ENCODE data around the gene OCRL.

Gene OCRL

DNA sequence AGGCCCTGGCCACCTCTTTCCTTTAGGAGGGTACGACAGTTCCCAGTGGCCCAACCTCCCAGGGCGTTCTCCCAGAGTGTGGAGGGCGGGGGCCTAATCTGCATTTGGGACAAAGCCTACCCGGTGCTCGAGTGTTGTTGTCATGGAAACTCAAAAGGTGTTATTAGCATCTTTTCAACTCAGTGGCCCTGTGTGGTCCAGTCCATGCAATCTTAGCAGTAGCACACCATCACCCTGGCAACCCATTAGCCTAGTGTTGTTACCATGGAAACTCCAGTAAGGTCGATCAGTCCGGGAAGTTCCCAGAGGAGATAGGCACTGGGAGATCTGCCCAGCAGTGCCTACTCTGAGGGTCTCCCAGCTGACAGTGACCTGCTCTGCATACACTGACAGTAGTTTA is 94.5 kb downstream of the OCRL start:
- DNase-seq (ENCODE audit: low spot score), result no peak

DNA sequence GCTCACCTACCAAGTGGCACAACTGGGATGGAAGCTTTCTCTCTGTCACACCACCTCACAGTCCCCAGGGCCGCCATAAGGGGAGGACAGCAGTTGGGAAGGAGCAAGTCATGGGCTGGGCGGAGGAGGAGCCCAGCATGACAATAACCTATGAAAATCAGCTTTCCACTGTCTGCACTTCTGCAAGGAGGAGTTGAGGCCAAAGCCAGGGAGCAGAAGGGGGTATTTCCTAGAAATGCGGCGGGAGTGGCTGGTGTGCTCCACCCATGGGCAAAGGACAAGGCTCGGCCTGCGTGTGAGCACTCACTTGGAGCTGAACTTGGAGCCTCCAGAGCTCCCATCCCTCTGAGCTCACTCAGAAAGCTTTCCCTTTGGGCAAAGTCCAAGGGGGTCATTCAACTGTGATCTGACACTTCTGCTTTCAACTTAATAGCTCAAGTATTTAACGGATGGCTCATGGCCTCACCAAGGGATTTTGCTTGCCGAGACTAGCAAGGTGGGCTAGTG is 96.2 kb downstream of the OCRL start:
- DNase-seq (ENCODE audit: low spot score), result no peak

DNA sequence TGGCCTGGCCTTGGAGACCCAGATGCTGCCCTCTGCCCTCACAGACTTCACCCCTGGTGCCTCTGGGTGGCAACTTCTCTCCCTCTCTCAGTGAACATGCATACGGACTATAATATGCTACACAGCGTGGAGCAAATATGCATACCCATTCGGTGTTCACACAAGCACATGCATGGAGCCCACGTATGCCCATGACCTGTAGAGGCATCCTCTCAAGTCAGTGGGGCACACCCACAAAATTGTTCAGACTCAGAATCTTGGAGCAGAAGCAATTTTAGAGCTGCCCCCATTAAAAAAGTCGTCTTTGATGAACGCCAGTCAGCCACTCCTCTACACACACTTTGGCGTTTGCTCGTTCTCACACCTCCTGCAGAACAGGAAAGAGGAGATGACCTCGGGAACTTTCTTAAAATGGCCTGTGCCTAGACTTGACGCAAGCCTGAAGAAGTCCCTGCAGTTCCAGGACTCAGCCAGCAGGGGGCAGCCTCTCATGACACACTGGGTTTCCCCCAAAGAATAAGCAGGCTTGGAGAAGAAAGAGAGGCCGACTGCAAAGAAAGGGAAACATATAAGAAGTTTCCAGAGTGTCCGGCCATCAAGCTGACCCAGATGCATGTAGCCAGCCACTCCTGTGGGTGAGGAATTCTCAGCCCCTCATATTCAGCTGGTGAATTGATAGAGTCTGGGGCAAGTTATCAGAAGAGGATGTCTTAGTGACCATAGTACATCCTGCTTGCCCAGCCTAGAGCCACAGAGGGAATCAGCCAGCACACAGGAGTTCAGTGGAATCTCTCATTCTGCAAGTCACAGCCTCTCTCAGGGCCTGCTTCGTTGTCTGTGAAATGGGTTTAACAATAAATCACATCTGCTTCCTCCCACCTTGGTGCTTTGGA is 97.4 kb downstream of the OCRL start:
- DNase-seq (ENCODE audit: low spot score), result peak; percentile 70

DNA sequence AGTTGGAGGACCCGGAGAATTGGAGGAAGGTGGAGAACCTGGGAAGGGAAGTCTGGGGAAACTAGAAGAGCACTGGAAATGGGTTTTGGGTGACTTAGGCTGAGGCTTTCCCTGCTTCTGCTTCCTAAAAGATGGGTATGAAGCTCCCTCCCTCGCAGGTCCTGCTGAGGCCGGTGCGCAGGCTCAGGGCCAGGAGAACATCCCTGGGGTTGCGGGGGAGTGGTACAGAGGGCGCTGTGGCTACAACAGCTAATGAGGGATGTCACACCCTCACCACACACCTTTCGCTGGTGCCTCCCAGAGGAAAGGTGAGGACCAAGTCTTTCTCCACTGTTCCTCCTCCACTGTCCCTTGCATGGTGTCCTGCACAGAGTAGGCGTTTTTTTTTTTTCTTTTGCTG is 98.9 kb downstream of the OCRL start:
- no peak for DNase-seq (ENCODE audit: low spot score)

DNA sequence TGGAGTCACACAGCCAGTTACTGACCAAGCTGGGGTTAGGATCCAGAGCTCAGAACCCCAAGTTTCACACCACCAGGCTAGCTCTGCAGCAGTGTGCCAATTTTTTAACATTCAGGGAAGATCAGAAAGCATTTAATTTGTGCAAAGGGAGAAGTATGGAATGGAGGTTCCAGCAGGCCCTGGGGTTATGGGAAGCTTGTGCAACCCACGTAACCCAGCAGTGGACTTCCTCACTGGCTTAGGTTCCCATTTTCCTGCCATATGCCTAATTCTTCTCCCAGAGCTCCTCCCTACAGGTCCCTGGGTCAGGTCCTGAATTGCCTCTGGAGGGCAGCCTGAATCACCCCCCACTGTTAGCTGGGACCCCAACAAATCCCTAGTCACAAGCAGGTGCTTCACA is 100.7 kb downstream of the OCRL start:
- DNase-seq (ENCODE audit: low spot score), result no peak

DNA sequence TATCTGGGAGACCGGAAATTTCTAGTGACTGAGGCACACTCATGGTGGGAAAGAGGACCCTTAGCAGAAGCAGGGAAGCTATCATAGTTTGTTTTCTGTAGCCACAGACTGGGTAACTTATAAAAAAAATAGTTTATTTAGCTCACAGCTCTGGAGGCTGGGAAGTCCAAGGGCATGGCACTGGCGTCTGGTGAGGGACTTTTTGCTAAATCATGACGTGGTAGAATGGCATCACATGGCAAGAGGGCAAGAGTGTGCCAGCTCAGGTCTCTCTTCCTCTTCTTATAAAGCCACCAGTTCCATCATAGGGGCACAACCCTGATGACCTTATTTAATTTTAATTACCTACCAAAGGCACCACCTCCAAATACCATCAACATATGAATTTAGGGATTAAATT is 101.4 kb downstream of the OCRL start:
- no peak for DNase-seq (ENCODE audit: low spot score)

DNA sequence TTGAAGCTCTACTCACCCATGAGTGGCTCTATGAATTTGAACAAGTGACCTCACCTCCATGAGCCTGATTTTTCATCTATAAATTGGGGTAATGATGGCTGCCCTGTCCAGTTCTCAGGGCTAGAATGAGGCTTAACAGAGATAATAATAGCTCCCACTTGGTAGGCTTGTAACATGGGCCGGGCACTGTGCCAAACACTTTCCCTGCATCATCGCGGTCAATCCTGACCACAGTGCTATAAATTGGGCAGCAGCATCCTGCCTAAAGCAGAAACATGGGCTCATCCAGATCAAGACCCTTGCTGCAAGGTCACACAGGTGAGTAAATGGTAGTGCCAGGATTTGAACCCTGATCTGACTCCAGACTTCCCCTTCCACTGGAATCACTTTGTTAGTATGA is 101.9 kb downstream of the OCRL start:
- DNase-seq (ENCODE audit: low spot score), result no peak

Data from globus pallidus (tissue), 1 donor.